WTC11 (cell line): ENCODE data around the gene ARF5. TPM values are rescaled to one million over a fixed set of nuclear protein-coding genes. Genes with fewer than 3 reads are reported as not detected.

ENCODE experiments used
- ATAC-seq: fragments of 200-7000 bp; cut with Tn5 transposase; 2 replicates; pipeline ENCODE4 v1.10.0; 2021; ENCODE audit warnings: mild to moderate bottlenecking, moderate library complexity
- CTCF ChIA-PET: fragments of 300-600 bp; sonication (Branson Sonifier 250); formaldehyde crosslinking; loops from one replicate; lab custom pipeline; 2021; ENCODE audit warnings: antibody characterized with exemption; lab: Charles Lee
- POLR2A ChIA-PET: fragments of 350-600 bp; sonication (Branson Sonifier 250); formaldehyde crosslinking; loops from one replicate; lab custom pipeline; 2021; ENCODE audit warnings: antibody characterized with exemption; lab: Charles Lee
- DNase-seq: peaks from one replicate; pipeline ENCODE4 v3.0.0; 2021; ENCODE audit warnings: low spot score
- H3K27ac Mint-ChIP-seq: 2 replicates; pipeline ENCODE4 v1.8.0; 2021; ENCODE audit warnings: mixed read lengths
- H3K27me3 Mint-ChIP-seq: 2 replicates; pipeline ENCODE4 v1.8.0; 2021; ENCODE audit warnings: low read depth, mild to moderate bottlenecking, moderate library complexity, mixed read lengths
- H3K36me3 Mint-ChIP-seq: 2 replicates; pipeline ENCODE4 v1.8.0; 2021; ENCODE audit warnings: mixed read lengths
- H3K4me1 Mint-ChIP-seq: 2 replicates; pipeline ENCODE4 v1.8.0; 2022; ENCODE audit warnings: mixed read lengths
- H3K4me3 Mint-ChIP-seq: 2 replicates; pipeline ENCODE4 v1.8.0; 2021; ENCODE audit warnings: mild to moderate bottlenecking, moderate library complexity, mixed read lengths
- H3K9me3 Mint-ChIP-seq: 2 replicates; pipeline ENCODE4 v1.8.0; 2021; ENCODE audit warnings: mixed read lengths
- AR ChIP-seq: fragments of 250-450 bp; sonication (Bioruptor Pico); IDR thresholded peaks from 2 replicates; pipeline ENCODE4 v1.9.0; 2021; ENCODE audit warnings: mild to moderate bottlenecking
- ATF2 ChIP-seq: sonication (generic); formaldehyde crosslinking; IDR thresholded peaks from 2 replicates; pipeline ENCODE4 v1.8.1; 2022; ENCODE audit warnings: low read depth, missing genetic modification reagents, borderline replicate concordance
- CBFB ChIP-seq: sonication (generic); formaldehyde crosslinking; IDR thresholded peaks from 2 replicates; pipeline ENCODE4 v1.8.1; 2022; ENCODE audit warnings: mild to moderate bottlenecking, low read depth, missing genetic modification reagents
- CREB1 ChIP-seq: sonication (generic); formaldehyde crosslinking; IDR thresholded peaks from 2 replicates; pipeline ENCODE4 v1.8.0; 2023; ENCODE audit warnings: mild to moderate bottlenecking, missing genetic modification reagents
- CREM ChIP-seq: sonication (generic); formaldehyde crosslinking; IDR thresholded peaks from 2 replicates; pipeline ENCODE4 v1.8.1; 2022; ENCODE audit warnings: mild to moderate bottlenecking, missing genetic modification reagents, moderate library complexity
- E2F1 ChIP-seq: sonication (generic); formaldehyde crosslinking; IDR thresholded peaks from 2 replicates; pipeline ENCODE4 v1.8.0; 2022; ENCODE audit warnings: mild to moderate bottlenecking, missing genetic modification reagents
- E2F4 ChIP-seq: sonication (generic); formaldehyde crosslinking; IDR thresholded peaks from 2 replicates; pipeline ENCODE4 v1.8.1; 2022; ENCODE audit warnings: low read depth, mild to moderate bottlenecking, moderate library complexity, missing genetic modification reagents, borderline replicate concordance
- ELF4 ChIP-seq: sonication (generic); formaldehyde crosslinking; IDR thresholded peaks from 2 replicates; pipeline ENCODE4 v1.8.1; 2022; ENCODE audit warnings: low read depth, mild to moderate bottlenecking, moderate library complexity, missing genetic modification reagents
- FOXJ3 ChIP-seq: sonication (generic); formaldehyde crosslinking; IDR thresholded peaks from 2 replicates; pipeline ENCODE4 v1.9.0; 2021; ENCODE audit warnings: missing genetic modification reagents, mild to moderate bottlenecking, borderline replicate concordance
- FOXP1 ChIP-seq: sonication (generic); formaldehyde crosslinking; IDR thresholded peaks from 2 replicates; pipeline ENCODE4 v1.8.0; 2022; ENCODE audit warnings: missing genetic modification reagents, mild to moderate bottlenecking, moderate library complexity, borderline replicate concordance
- HMGA2 ChIP-seq: fragments of 250-450 bp; sonication (Bioruptor Pico); IDR thresholded peaks from 2 replicates; pipeline ENCODE4 v1.4.0; 2021; ENCODE audit warnings: mild to moderate bottlenecking, moderate library complexity
- JAZF1 ChIP-seq: fragments of 250-450 bp; sonication (Bioruptor Pico); IDR thresholded peaks from 2 replicates; pipeline ENCODE4 v1.9.0; 2021; ENCODE audit warnings: moderate library complexity, mild to moderate bottlenecking, inconsistent platforms
- KAT7 ChIP-seq: sonication (generic); formaldehyde crosslinking; IDR thresholded peaks from 2 replicates; pipeline ENCODE4 v1.8.1; 2023; ENCODE audit warnings: missing genetic modification reagents, mild to moderate bottlenecking, borderline replicate concordance
- MLX ChIP-seq: sonication (generic); formaldehyde crosslinking; IDR thresholded peaks from 2 replicates; pipeline ENCODE4 v1.8.1; 2023; ENCODE audit warnings: mild to moderate bottlenecking, missing genetic modification reagents, moderate library complexity
- MXD4 ChIP-seq: fragments of 250-450 bp; sonication (Bioruptor Pico); IDR thresholded peaks from 2 replicates; pipeline ENCODE4 v1.8.0; 2021; ENCODE audit warnings: mild to moderate bottlenecking, moderate library complexity, borderline replicate concordance
- MYBL2 ChIP-seq: sonication (generic); formaldehyde crosslinking; IDR thresholded peaks from 2 replicates; pipeline ENCODE4 v1.8.1; 2023; ENCODE audit warnings: mild to moderate bottlenecking, moderate library complexity, missing genetic modification reagents
- NFATC4 ChIP-seq: fragments of 250-450 bp; sonication (Bioruptor Pico); IDR thresholded peaks from 2 replicates; pipeline ENCODE4 v1.9.0; 2021; ENCODE audit warnings: mild to moderate bottlenecking
- NR3C1 ChIP-seq: sonication (generic); formaldehyde crosslinking; conservative IDR thresholded peaks from 2 replicates; pipeline ENCODE4 v1.8.1; 2023; ENCODE audit warnings: low read depth, mild to moderate bottlenecking, missing genetic modification reagents
- PREB ChIP-seq: sonication (generic); formaldehyde crosslinking; IDR thresholded peaks from 2 replicates; pipeline ENCODE4 v1.8.1; 2022; ENCODE audit warnings: mild to moderate bottlenecking, missing genetic modification reagents, moderate library complexity, borderline replicate concordance
- RORB ChIP-seq: fragments of 250-450 bp; sonication (Bioruptor Pico); IDR thresholded peaks from 2 replicates; pipeline ENCODE4 v1.9.0; 2021; ENCODE audit warnings: mild to moderate bottlenecking
- TEAD1 ChIP-seq: sonication (generic); formaldehyde crosslinking; IDR thresholded peaks from 2 replicates; pipeline ENCODE4 v1.8.0; 2022; ENCODE audit warnings: mild to moderate bottlenecking, missing genetic modification reagents
- ZBTB43 ChIP-seq: sonication (generic); formaldehyde crosslinking; IDR thresholded peaks from 2 replicates; pipeline ENCODE4 v1.8.1; 2023; ENCODE audit warnings: mild to moderate bottlenecking, missing genetic modification reagents
- ZMAT4 ChIP-seq: fragments of 250-450 bp; sonication (Bioruptor Pico); IDR thresholded peaks from 2 replicates; pipeline ENCODE4 v1.9.0; 2021; ENCODE audit warnings: mild to moderate bottlenecking
- ZNF396 ChIP-seq: fragments of 250-450 bp; sonication (Bioruptor Pico); IDR thresholded peaks from 2 replicates; pipeline ENCODE4 v1.8.0; 2021; ENCODE audit warnings: mild to moderate bottlenecking, moderate library complexity, borderline replicate concordance
- total RNA-seq: library from RNA; stranded (reverse); gene quantifications from 3 replicates; pipeline ENCODE4 v1.2.3, GENCODE V29; 2021

Gene ARF5
- total RNA-seq, 1 experiment from 2014 or later, result 167 TPM

- Mint-ChIP-seq H3K4me3 (no peak overlapping the region), H3K36me3 (peaks cover 19% of the 10 kb centered on the region), H3K4me1 (peaks cover 14% of the 10 kb centered on the region), H3K9me3 (no peaks in the 10 kb centered on the region), H3K27ac (no peak overlapping the region), H3K27me3 (peaks cover 1% of the 10 kb centered on the region)
- TF ChIP-seq HMGA2 (CRISPR knock-in tag) (no peak), ATF2 (CRISPR knock-in tag) (no peak), KAT7 (CRISPR knock-in tag) (no peak), E2F1 (CRISPR knock-in tag) (no peak), RORB (CRISPR knock-in tag) (no peak), NFATC4 (CRISPR knock-in tag) (no peak), CREB1 (CRISPR knock-in tag) (no peak), TEAD1 (CRISPR knock-in tag) (no peak), MXD4 (no peak), ELF4 (CRISPR knock-in tag) (no peak), CBFB (CRISPR knock-in tag) (no peak), AR (CRISPR knock-in tag) (no peak), ZMAT4 (CRISPR knock-in tag) (no peak), FOXJ3 (CRISPR knock-in tag) (no peak)
- ChIA-PET CTCF (interaction anchor here (0.7 to 1.8 kb wide), 2 partner anchors 49 to 233 kb away, joined by 3 to 6 read pairs; no protein-coding TSS in a partner anchor), POLR2A (no interaction called here)
- DNase-seq (no peak), ATAC-seq (no peak)
These were observed 7.6 kb upstream of the ARF5 start for GRCh38 chr7:127580612-127581011.

GRCh38 chr7:127581716-127582115 lies 6.5 kb upstream of the ARF5 start:
- CTCF ChIA-PET, result interaction anchor here (1.8 kb wide), 1 partner anchor 48 kb away, joined by 6 read pairs; no protein-coding TSS in a partner anchor
- Mint-ChIP-seq H3K4me1 (peaks cover 21% of the 10 kb centered on the region), H3K9me3 (no peaks in the 10 kb centered on the region), H3K36me3 (peaks cover 19% of the 10 kb centered on the region), H3K27me3 (peaks cover 12% of the 10 kb centered on the region), H3K27ac (no peak overlapping the region), H3K4me3 (no peak overlapping the region)
- DNase-seq (no peak), ATAC-seq (no peak)
- POLR2A ChIA-PET, result no interaction called here
- TF ChIP-seq MLX (CRISPR knock-in tag), result no peak
- TF ChIP-seq NR3C1 (CRISPR knock-in tag), result no peak
- TF ChIP-seq ZBTB43, result no peak
- no peak for TF ChIP-seq CREM (CRISPR knock-in tag)
- TF ChIP-seq CREB1 (CRISPR knock-in tag), result no peak
- TF ChIP-seq ZNF396, result no peak
- no peak for TF ChIP-seq E2F4 (CRISPR knock-in tag)
- no peak for TF ChIP-seq MYBL2
- TF ChIP-seq PREB (CRISPR knock-in tag), result no peak
- no peak for TF ChIP-seq FOXP1 (CRISPR knock-in tag)
- no peak for TF ChIP-seq JAZF1 (CRISPR knock-in tag)
